HUES48 (cell line): ENCODE data around the gene TSPAN11.

Experiments used
- H3K27ac ChIP-seq: one replicate; pipeline ENCODE4 v1.7.0; 2013; ENCODE audit warnings: low read depth, low read length, inconsistent platforms
- H3K27me3 ChIP-seq: 2 replicates; pipeline ENCODE4 v1.6.1; 2013; ENCODE audit warnings: mild to moderate bottlenecking, low read length; ENCODE audit not compliant: control insufficient read depth, insufficient read depth
- H3K36me3 ChIP-seq: 2 replicates; pipeline ENCODE4 v1.6.1; 2013; ENCODE audit warnings: low read length; ENCODE audit not compliant: control insufficient read depth, insufficient read depth
- H3K4me1 ChIP-seq: 2 replicates; pipeline ENCODE4 v1.6.1; 2013; ENCODE audit warnings: mild to moderate bottlenecking, low read length; ENCODE audit not compliant: control insufficient read depth, insufficient read depth
- H3K4me3 ChIP-seq: 2 replicates; pipeline ENCODE4 v1.5.1; 2013; ENCODE audit warnings: mild to moderate bottlenecking, low read depth, low read length
- H3K9ac ChIP-seq: 2 replicates; pipeline ENCODE4 v1.6.1; 2013; ENCODE audit warnings: mild to moderate bottlenecking, low read depth, low read length, moderate library complexity
- H3K9me3 ChIP-seq: 2 replicates; pipeline ENCODE4 v1.6.1; 2013; ENCODE audit warnings: low read length; ENCODE audit not compliant: control insufficient read depth, insufficient read depth

Gene TSPAN11

GRCh38 chr12:31035226-31035625 is 108.7 kb downstream of the TSPAN11 start:
- H3K36me3 ChIP-seq = no peaks in the 10 kb centered on the region
- no peak overlapping the region for H3K9ac ChIP-seq
- no peak overlapping the region for H3K4me3 ChIP-seq
- no peaks in the 10 kb centered on the region for H3K4me1 ChIP-seq
- H3K9me3 ChIP-seq = no peaks in the 10 kb centered on the region
- no peaks in the 10 kb centered on the region for H3K27me3 ChIP-seq
- H3K27ac ChIP-seq = no peak overlapping the region

- no peak overlapping the region for H3K4me3 ChIP-seq
- H3K9ac ChIP-seq = no peak overlapping the region
- H3K27ac ChIP-seq = no peak overlapping the region
- H3K36me3 ChIP-seq = no peaks in the 10 kb centered on the region
- no peaks in the 10 kb centered on the region for H3K4me1 ChIP-seq
- no peaks in the 10 kb centered on the region for H3K9me3 ChIP-seq
- H3K27me3 ChIP-seq = no peaks in the 10 kb centered on the region
Observed at GRCh38 chr12:31035967-31036665, 109.6 kb downstream of the TSPAN11 start.

- Histone ChIP-seq H3K9ac (no peak overlapping the region), H3K9me3 (no peaks in the 10 kb centered on the region), H3K27me3 (no peaks in the 10 kb centered on the region), H3K36me3 (no peaks in the 10 kb centered on the region), H3K4me1 (no peaks in the 10 kb centered on the region), H3K4me3 (no peak overlapping the region), H3K27ac (no peak overlapping the region)
Observed at GRCh38 chr12:31037028-31037427, 110.5 kb downstream of the TSPAN11 start.

- Histone ChIP-seq H3K4me1 (no peaks in the 10 kb centered on the region), H3K36me3 (no peaks in the 10 kb centered on the region), H3K4me3 (no peak overlapping the region), H3K9me3 (no peaks in the 10 kb centered on the region), H3K27me3 (no peaks in the 10 kb centered on the region), H3K27ac (no peak overlapping the region), H3K9ac (no peak overlapping the region)
Observed at GRCh38 chr12:31037931-31038330, 111.4 kb downstream of the TSPAN11 start.

GRCh38 chr12:31041033-31041564 is 114.6 kb downstream of the TSPAN11 start:
- Histone ChIP-seq H3K27me3 (no peaks in the 10 kb centered on the region), H3K9me3 (no peaks in the 10 kb centered on the region), H3K27ac (no peak overlapping the region), H3K4me1 (no peaks in the 10 kb centered on the region), H3K4me3 (no peak overlapping the region), H3K36me3 (no peaks in the 10 kb centered on the region), H3K9ac (no peak overlapping the region)
